ENCODE results near the gene NPRL2. TPM values are rescaled to one million over a fixed set of nuclear protein-coding genes. Genes with fewer than 3 reads are reported as not detected.

Gene NPRL2
- total RNA-seq, 1 donor from 2014 or later: 16.4 TPM

- peak overlapping the region; percentile 97 for H3K4me3 ChIP-seq
- intact Hi-C loops (cut with micrococcal nuclease): no loop called here
- H3K4me1 ChIP-seq: peaks cover 83% of the 10 kb centered on the region
- TF ChIP-seq CTCF (IDR thresholded peaks at IDR 0.05; ENCODE audit: borderline replicate concordance): no peak
- no peaks in the 10 kb centered on the region for H3K27me3 ChIP-seq (ENCODE audit: low read depth)
- H3K36me3 ChIP-seq: peaks cover 51% of the 10 kb centered on the region
- no peak for DNase-seq
- no peaks in the 10 kb centered on the region for H3K9me3 ChIP-seq (replicated peaks)
- no peak overlapping the region for H3K27ac ChIP-seq (replicated peaks)
Measured at GRCh38 chr3:50327129-50327528, 23.4 kb downstream of the NPRL2 start.

GRCh38 chr3:50326182-50326541 is 24.4 kb downstream of the NPRL2 start:
- no peak for DNase-seq
- Histone ChIP-seq H3K4me3 (no peak overlapping the region), H3K27ac (replicated peaks) (no peak overlapping the region), H3K9me3 (replicated peaks) (no peaks in the 10 kb centered on the region), H3K27me3 (ENCODE audit: low read depth) (no peaks in the 10 kb centered on the region), H3K4me1 (peaks cover 83% of the 10 kb centered on the region), H3K36me3 (peaks cover 41% of the 10 kb centered on the region)
- intact Hi-C loops (cut with micrococcal nuclease): no loop called here
- no peak for TF ChIP-seq CTCF (IDR thresholded peaks at IDR 0.05; ENCODE audit: borderline replicate concordance)

GRCh38 chr3:50325497-50326181 is 24.9 kb downstream of the NPRL2 start:
- TF ChIP-seq CTCF (IDR thresholded peaks at IDR 0.05; ENCODE audit: borderline replicate concordance): no peak
- peak overlapping the region; percentile 99 for H3K27ac ChIP-seq (replicated peaks)
- no peak for DNase-seq
- no peaks in the 10 kb centered on the region for H3K27me3 ChIP-seq (ENCODE audit: low read depth)
- no peaks in the 10 kb centered on the region for H3K9me3 ChIP-seq (replicated peaks)
- intact Hi-C loops (cut with micrococcal nuclease): no loop called here
- H3K4me3 ChIP-seq: no peak overlapping the region
- peaks cover 83% of the 10 kb centered on the region for H3K4me1 ChIP-seq
- H3K36me3 ChIP-seq: peaks cover 36% of the 10 kb centered on the region

- no peak overlapping the region for H3K4me3 ChIP-seq
- peaks cover 31% of the 10 kb centered on the region for H3K36me3 ChIP-seq
- no peak for TF ChIP-seq CTCF (IDR thresholded peaks at IDR 0.05; ENCODE audit: borderline replicate concordance)
- H3K4me1 ChIP-seq: peaks cover 84% of the 10 kb centered on the region
- no peaks in the 10 kb centered on the region for H3K27me3 ChIP-seq (ENCODE audit: low read depth)
- intact Hi-C loops (cut with micrococcal nuclease): no loop called here
- no peak for DNase-seq
- peak overlapping the region; percentile 99 for H3K27ac ChIP-seq (replicated peaks)
- no peaks in the 10 kb centered on the region for H3K9me3 ChIP-seq (replicated peaks)
Measured at GRCh38 chr3:50325113-50325480, 25.5 kb downstream of the NPRL2 start.

- peak; percentile 92 for TF ChIP-seq CTCF (IDR thresholded peaks at IDR 0.05; ENCODE audit: borderline replicate concordance)
- peak overlapping the region; percentile 99 for H3K27ac ChIP-seq (replicated peaks)
- no peaks in the 10 kb centered on the region for H3K27me3 ChIP-seq (ENCODE audit: low read depth)
- intact Hi-C loops (cut with micrococcal nuclease): no loop called here
- peak; percentile 74 for DNase-seq
- peaks cover 90% of the 10 kb centered on the region for H3K4me1 ChIP-seq
- peaks cover 31% of the 10 kb centered on the region for H3K36me3 ChIP-seq
- H3K9me3 ChIP-seq (replicated peaks): no peaks in the 10 kb centered on the region
- peak overlapping the region; percentile 86 for H3K4me3 ChIP-seq
Measured at GRCh38 chr3:50324351-50325112, 26.0 kb downstream of the NPRL2 start.
